IMR-90 (cell line): ENCODE data around the gene CREB1. TPM values are rescaled to one million over a fixed set of nuclear protein-coding genes. Genes with fewer than 3 reads are reported as not detected.

Experiments used
- ATAC-seq: fragments of 200-7000 bp; cut with Tn5 transposase; 2 replicates; pipeline ENCODE4 v1.9.1; 2020; ENCODE audit warnings: low read depth, mild to moderate bottlenecking, moderate library complexity
- BruUV-seq: library from RNA; stranded (reverse); fragments of 400-500 nt; replicated peaks from 2 replicates; lab custom pipeline; 2021; lab: Mats Ljungman, UMichigan
- CTCF ChIA-PET: fragments of 300-600 bp; formaldehyde crosslinking; extraction: SDS; loops from one replicate; lab custom pipeline; 2021; ENCODE audit warnings: antibody characterized with exemption; lab: Yijun Ruan, JAX
- POLR2A ChIA-PET: fragments of 300-600 bp; sonication (Branson Sonifier 250); formaldehyde crosslinking; loops from one replicate; lab custom pipeline; 2022; ENCODE audit warnings: antibody characterized with exemption; ENCODE audit not compliant: unreplicated experiment; lab: Charles Lee
- DNase-seq: peaks from one replicate; pipeline ENCODE4 v3.0.0; 2013
- H2AFZ ChIP-seq: replicated peaks from 2 replicates; pipeline ENCODE3; 2013; ENCODE audit warnings: low read length, mild to moderate bottlenecking; ENCODE audit not compliant: poor library complexity
- H2AK5ac ChIP-seq: 2 replicates; pipeline ENCODE4 v1.6.1; 2013; ENCODE audit warnings: low read depth, low read length, inconsistent platforms
- H2AK9ac ChIP-seq: replicated peaks from 2 replicates; pipeline ENCODE3; 2013; ENCODE audit warnings: mild to moderate bottlenecking, low read depth, low read length, moderate library complexity; ENCODE audit not compliant: poor library complexity
- H2BK120ac ChIP-seq: 2 replicates; pipeline ENCODE4 v1.6.1; 2013; ENCODE audit warnings: low read depth, low read length, inconsistent platforms
- H2BK15ac ChIP-seq: 3 replicates; pipeline ENCODE4 v1.6.1; 2013; ENCODE audit warnings: low read depth, low read length, inconsistent platforms
- H2BK20ac ChIP-seq: 2 replicates; pipeline ENCODE4 v1.6.1; 2013; ENCODE audit warnings: low read depth, mild to moderate bottlenecking, inconsistent platforms, low read length, moderate library complexity
- H2BK5ac ChIP-seq: 2 replicates; pipeline ENCODE4 v1.6.1; 2013; ENCODE audit warnings: mild to moderate bottlenecking, low read depth, low read length, inconsistent platforms; ENCODE audit not compliant: poor library complexity, severe bottlenecking
- H3K14ac ChIP-seq: replicated peaks from 2 replicates; pipeline ENCODE4 v1.6.1; 2013; ENCODE audit warnings: low read depth, low read length, inconsistent platforms
- H3K18ac ChIP-seq: 2 replicates; pipeline ENCODE4 v1.6.1; 2013; ENCODE audit warnings: low read depth, low read length, control low read depth
- H3K23ac ChIP-seq: 2 replicates; pipeline ENCODE4 v1.6.1; 2013; ENCODE audit warnings: low read depth, low read length, inconsistent platforms
- H3K27ac ChIP-seq: 2 replicates; pipeline ENCODE4 v1.5.1; 2013; ENCODE audit warnings: mild to moderate bottlenecking, control low read depth, low read length; ENCODE audit not compliant: insufficient read depth
- H3K27me3 ChIP-seq: 2 replicates; pipeline ENCODE4 v1.6.1; 2013; ENCODE audit warnings: low read length; ENCODE audit not compliant: control insufficient read depth, insufficient read depth
- H3K36me3 ChIP-seq: 2 replicates; pipeline ENCODE4 v1.6.1; 2013; ENCODE audit warnings: low read length, mixed read lengths; ENCODE audit not compliant: control insufficient read depth, insufficient read depth
- H3K4ac ChIP-seq: 2 replicates; pipeline ENCODE4 v1.6.1; 2013; ENCODE audit warnings: low read depth, low read length, inconsistent platforms
- H3K4me1 ChIP-seq: 2 replicates; pipeline ENCODE4 v1.6.1; 2013; ENCODE audit warnings: low read length, mixed read lengths; ENCODE audit not compliant: control insufficient read depth, insufficient read depth
- H3K4me2 ChIP-seq: 2 replicates; pipeline ENCODE4 v1.6.1; 2013; ENCODE audit warnings: low read depth, mild to moderate bottlenecking, control low read depth, low read length, moderate library complexity
- H3K4me3 ChIP-seq: 2 replicates; pipeline ENCODE4 v1.5.1; 2013; ENCODE audit warnings: low read depth, mild to moderate bottlenecking, control low read depth, low read length, moderate library complexity; ENCODE audit not compliant: insufficient read depth
- H3K56ac ChIP-seq: 2 replicates; pipeline ENCODE4 v1.6.1; 2013; ENCODE audit warnings: low read length, inconsistent platforms; ENCODE audit not compliant: insufficient read depth; ENCODE audit errors: extremely low read depth
- H3K79me1 ChIP-seq, 2 experiments: 2 replicates each; pipeline ENCODE4 v1.6.1; 2013; ENCODE audit warnings: low read length in 2 of 2, inconsistent platforms in 1 of 2, low read depth in 1 of 2
- H3K9ac ChIP-seq: 2 replicates; pipeline ENCODE4 v1.6.1; 2013; ENCODE audit warnings: low read depth, low read length, control low read depth
- H3K9me1 ChIP-seq: 2 replicates; pipeline ENCODE4 v1.6.1; 2013; ENCODE audit warnings: low read length, inconsistent platforms; ENCODE audit not compliant: insufficient read depth
- H3K9me3 ChIP-seq: 2 replicates; pipeline ENCODE4 v1.6.1; 2013; ENCODE audit warnings: low read length; ENCODE audit not compliant: control insufficient read depth, insufficient read depth
- H4K20me1 ChIP-seq: 2 replicates; pipeline ENCODE4 v1.6.1; 2013; ENCODE audit warnings: low read length, inconsistent platforms; ENCODE audit not compliant: insufficient read depth
- H4K5ac ChIP-seq: 2 replicates; pipeline ENCODE4 v1.6.1; 2013; ENCODE audit warnings: mild to moderate bottlenecking, low read depth, low read length, control low read depth
- H4K8ac ChIP-seq, 2 experiments: 2 replicates each; pipeline ENCODE4 v1.6.1; 2013; ENCODE audit warnings: low read depth in 2 of 2, low read length in 2 of 2, control low read depth in 1 of 2, inconsistent platforms in 1 of 2
- H4K91ac ChIP-seq: 2 replicates; pipeline ENCODE4 v1.6.1; 2013; ENCODE audit warnings: low read depth, low read length, inconsistent platforms; ENCODE audit not compliant: insufficient read depth
- FOS ChIP-seq: fragments of 150-350 bp; IDR thresholded peaks from 2 replicates; pipeline ENCODE4 v1.6.1; 2016; ENCODE audit warnings: low read depth, low read length
- POLR2A ChIP-seq: IDR thresholded peaks from 2 replicates; pipeline ENCODE4 v1.6.1; 2012; ENCODE audit warnings: mild to moderate bottlenecking, low read depth, low read length
- WGBS, 2 experiments: methylation state at CpG; one replicate each; pipeline versions ENCODE4 v1.1.5 to v1.1.7; 2013; ENCODE audit warnings: missing lambda C conversion rate in 2 of 2; ENCODE audit not compliant: insufficient read length in 1 of 2; ENCODE audit errors: extremely low coverage in 2 of 2; 5-methylcytosine and 5-hydroxymethylcytosine counted together
- dilution Hi-C: fragments of 300-500 bp; cut with HindIII; formaldehyde crosslinking; loops from one replicate; pipeline ENCODE4 v1.14.3; 2018; ENCODE audit warnings: low sequenced_read_pairs; ENCODE audit not compliant: unreplicated experiment
- in situ Hi-C: fragments of 300-500 bp; cut with MboI; formaldehyde crosslinking; loops from 3 replicates; pipeline ENCODE4 v1.14.3; 2019; ENCODE audit warnings: low sequenced_read_pairs, inconsistent platforms, mixed read lengths
- intact Hi-C: fragments of 100-400 bp; cut with micrococcal nuclease; formaldehyde crosslinking; loops from 2 replicates; pipeline ENCODE4 v1.10.0; 2022
- polyA plus RNA-seq, 3 experiments: library from polyadenylated mRNA; depleted of rRNA; stranded (reverse); fragments of >200 nt; gene quantifications; 2 replicates each; pipeline ENCODE4 v1.2.3, GENCODE V29; 2012; ENCODE audit warnings: low replicate concordance in 1 of 3
- total RNA-seq: library from RNA; depleted of rRNA; stranded (reverse); fragments of >200 nt; gene quantifications from 2 replicates; pipeline ENCODE4 v1.2.3, GENCODE V29; 2012

The CREB1 gene
- total and polyA plus RNA-seq, 2 of the 4 experiments (the other 2 are of a cell fraction), result 22.4 to 94.5 TPM

- H2BK15ac ChIP-seq, result peak overlapping the region; percentile 61; the same call in 2 of the 3 replicates
- peak overlapping the region; percentile 96 for H3K4ac ChIP-seq
- H3K56ac ChIP-seq, result peak overlapping the region; percentile 96
- peak overlapping the region; percentile 71 for H3K18ac ChIP-seq
- peaks cover 6% of the 10 kb centered on the region; the same call in 1 of the 2 replicates for H3K4me1 ChIP-seq
- peak overlapping the region; percentile 88 for H4K5ac ChIP-seq
- peak overlapping the region; percentile 80 for H2BK5ac ChIP-seq
- dilution Hi-C loops, result no loop called here
- H2AK5ac ChIP-seq, result peak overlapping the region; percentile 80
- intact Hi-C loops, result loop anchor here (1.0 to 10.0 kb wide), 7 partner anchors 86 to 930 kb away; partner anchors contain the start of gene CCNYL1
- H3K9me3 ChIP-seq, result no peaks in the 10 kb centered on the region
- H3K27ac ChIP-seq, result peak overlapping the region; percentile 98
- H2BK120ac ChIP-seq, result peak overlapping the region; percentile 86
- peak overlapping the region; percentile 81 for H3K23ac ChIP-seq
- H3K4me3 ChIP-seq, result peak overlapping the region; percentile 88
- H3K79me1 ChIP-seq, result peaks cover 3 to 25% of the 10 kb centered on the region in 2 experiments
- CTCF ChIA-PET, result interaction anchor here (0.6 kb wide), 1 partner anchor 491 kb away, joined by 3 read pairs; no protein-coding TSS in a partner anchor
- H2BK20ac ChIP-seq, result peak overlapping the region; percentile 78
- peak; percentile 55 for ATAC-seq
- H3K36me3 ChIP-seq, result peaks cover 9% of the 10 kb centered on the region
- in situ Hi-C loops, result loop anchor here (25.0 kb wide), 1 partner anchor 438 kb away; no protein-coding TSS in a partner anchor
- H2AFZ ChIP-seq, result peak overlapping the region; percentile 98
- peak overlapping the region; percentile 80 for H2AK9ac ChIP-seq
- H3K27me3 ChIP-seq, result no peaks in the 10 kb centered on the region
- DNase-seq, result peak; percentile 70
- H4K20me1 ChIP-seq, result no peaks in the 10 kb centered on the region
- H4K8ac ChIP-seq, result peak overlapping the region; percentile 88 to 94
- POLR2A ChIA-PET, result interaction anchor here (1.2 kb wide), 1 partner anchor 8 kb away, joined by 3 read pairs; no protein-coding TSS in a partner anchor
- peak overlapping the region; percentile 97 for H3K9ac ChIP-seq
- H3K9me1 ChIP-seq, result peaks cover 3% of the 10 kb centered on the region; the same call in 1 of the 2 replicates
- peak overlapping the region; percentile 84 for H4K91ac ChIP-seq
- peak overlapping the region; percentile 93 for H3K14ac ChIP-seq
- BruUV-seq, result TSS peak; percentile 49
- WGBS, 2 experiments, result 11% methylated on average over 5 of the region's 47 CpGs; no CpG with 5 or more reads in 1 of the 2 experiments
- H3K4me2 ChIP-seq, result peak overlapping the region; percentile 96
- TF ChIP-seq POLR2A (peak; percentile 78), FOS (no peak)
Observed at GRCh38 chr2:207624185-207625013, 94.6 kb downstream of the CREB1 start.
